ENCODE results near the gene TSPAN2.

DNA sequence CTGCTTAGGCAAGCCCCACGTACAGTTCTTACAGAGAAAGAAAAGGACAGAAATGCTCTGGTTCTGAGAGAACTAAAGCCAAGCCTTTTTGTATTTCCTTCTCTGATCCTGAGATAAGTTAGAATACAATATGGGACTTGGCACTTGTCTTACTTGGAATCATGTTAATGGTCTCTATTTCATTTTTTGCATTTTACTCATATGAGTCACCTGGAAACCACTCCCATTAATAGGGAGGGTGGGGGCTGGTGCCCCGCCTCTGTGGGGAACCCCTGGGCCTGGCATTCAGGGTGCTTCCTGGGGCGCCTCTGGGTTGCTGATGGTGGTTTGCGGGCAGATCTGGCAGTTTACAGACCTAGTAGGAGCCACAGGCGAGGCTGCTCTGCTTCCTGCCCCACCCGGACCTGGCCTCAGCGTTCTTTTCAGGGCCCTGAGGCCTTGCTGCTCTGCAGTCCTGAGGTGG lies 26.7 kb downstream of the TSPAN2 start:
- TF ChIP-seq EZH2 (IDR thresholded peaks at IDR 0.05; ENCODE audit: borderline replicate concordance, insufficient read depth, low read length, poor library complexity, severe bottlenecking) (no peak), POLR2AphosphoS5 (IDR thresholded peaks at IDR 0.05) (no peak), RAD21 (conservative IDR thresholded peaks at IDR 0.05) (no peak), EP300 (conservative IDR thresholded peaks at IDR 0.05; ENCODE audit: poor library complexity, severe bottlenecking) (no peak), TAF1 (IDR thresholded peaks at IDR 0.05; ENCODE audit: low read depth) (no peak), SMC3 (conservative IDR thresholded peaks at IDR 0.05; ENCODE audit: poor library complexity) (no peak), MXI1 (conservative IDR thresholded peaks at IDR 0.05; ENCODE audit: poor library complexity, severe bottlenecking) (no peak)
- TF ChIP-seq, protein P1, sequence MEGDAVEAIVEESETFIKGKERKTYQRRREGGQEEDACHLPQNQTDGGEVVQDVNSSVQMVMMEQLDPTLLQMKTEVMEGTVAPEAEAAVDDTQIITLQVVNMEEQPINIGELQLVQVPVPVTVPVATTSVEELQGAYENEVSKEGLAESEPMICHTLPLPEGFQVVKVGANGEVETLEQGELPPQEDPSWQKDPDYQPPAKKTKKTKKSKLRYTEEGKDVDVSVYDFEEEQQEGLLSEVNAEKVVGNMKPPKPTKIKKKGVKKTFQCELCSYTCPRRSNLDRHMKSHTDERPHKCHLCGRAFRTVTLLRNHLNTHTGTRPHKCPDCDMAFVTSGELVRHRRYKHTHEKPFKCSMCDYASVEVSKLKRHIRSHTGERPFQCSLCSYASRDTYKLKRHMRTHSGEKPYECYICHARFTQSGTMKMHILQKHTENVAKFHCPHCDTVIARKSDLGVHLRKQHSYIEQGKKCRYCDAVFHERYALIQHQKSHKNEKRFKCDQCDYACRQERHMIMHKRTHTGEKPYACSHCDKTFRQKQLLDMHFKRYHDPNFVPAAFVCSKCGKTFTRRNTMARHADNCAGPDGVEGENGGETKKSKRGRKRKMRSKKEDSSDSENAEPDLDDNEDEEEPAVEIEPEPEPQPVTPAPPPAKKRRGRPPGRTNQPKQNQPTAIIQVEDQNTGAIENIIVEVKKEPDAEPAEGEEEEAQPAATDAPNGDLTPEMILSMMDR (IDR thresholded peaks at IDR 0.05; ENCODE audit: poor library complexity, severe bottlenecking), result no peak
- TF ChIP-seq, protein P2, sequence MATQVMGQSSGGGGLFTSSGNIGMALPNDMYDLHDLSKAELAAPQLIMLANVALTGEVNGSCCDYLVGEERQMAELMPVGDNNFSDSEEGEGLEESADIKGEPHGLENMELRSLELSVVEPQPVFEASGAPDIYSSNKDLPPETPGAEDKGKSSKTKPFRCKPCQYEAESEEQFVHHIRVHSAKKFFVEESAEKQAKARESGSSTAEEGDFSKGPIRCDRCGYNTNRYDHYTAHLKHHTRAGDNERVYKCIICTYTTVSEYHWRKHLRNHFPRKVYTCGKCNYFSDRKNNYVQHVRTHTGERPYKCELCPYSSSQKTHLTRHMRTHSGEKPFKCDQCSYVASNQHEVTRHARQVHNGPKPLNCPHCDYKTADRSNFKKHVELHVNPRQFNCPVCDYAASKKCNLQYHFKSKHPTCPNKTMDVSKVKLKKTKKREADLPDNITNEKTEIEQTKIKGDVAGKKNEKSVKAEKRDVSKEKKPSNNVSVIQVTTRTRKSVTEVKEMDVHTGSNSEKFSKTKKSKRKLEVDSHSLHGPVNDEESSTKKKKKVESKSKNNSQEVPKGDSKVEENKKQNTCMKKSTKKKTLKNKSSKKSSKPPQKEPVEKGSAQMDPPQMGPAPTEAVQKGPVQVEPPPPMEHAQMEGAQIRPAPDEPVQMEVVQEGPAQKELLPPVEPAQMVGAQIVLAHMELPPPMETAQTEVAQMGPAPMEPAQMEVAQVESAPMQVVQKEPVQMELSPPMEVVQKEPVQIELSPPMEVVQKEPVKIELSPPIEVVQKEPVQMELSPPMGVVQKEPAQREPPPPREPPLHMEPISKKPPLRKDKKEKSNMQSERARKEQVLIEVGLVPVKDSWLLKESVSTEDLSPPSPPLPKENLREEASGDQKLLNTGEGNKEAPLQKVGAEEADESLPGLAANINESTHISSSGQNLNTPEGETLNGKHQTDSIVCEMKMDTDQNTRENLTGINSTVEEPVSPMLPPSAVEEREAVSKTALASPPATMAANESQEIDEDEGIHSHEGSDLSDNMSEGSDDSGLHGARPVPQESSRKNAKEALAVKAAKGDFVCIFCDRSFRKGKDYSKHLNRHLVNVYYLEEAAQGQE (IDR thresholded peaks at IDR 0.05; ENCODE audit: borderline replicate concordance), result no peak

Data from neural cell (in vitro differentiated cells).